SJCRH30 (cell line): ENCODE measurements around the gene ERCC8. TPM values are rescaled to one million over a fixed set of nuclear protein-coding genes. Genes with fewer than 3 reads are reported as not detected.

Source experiments
- DNase-seq, 2 experiments: peaks; one replicate each; pipeline ENCODE4 v3.0.0-alpha.2; 2015 to 2020
- H3K27ac ChIP-seq: fragments of 250-450 bp; sonication (Bioruptor Pico); 2 replicates; pipeline ENCODE4 v1.5.1; 2020; ENCODE audit warnings: mild to moderate bottlenecking, moderate library complexity
- H3K27me3 ChIP-seq: fragments of 250-450 bp; sonication (Bioruptor Pico); 2 replicates; pipeline ENCODE4 v1.5.1; 2020; ENCODE audit warnings: mild to moderate bottlenecking, moderate library complexity
- H3K36me3 ChIP-seq: fragments of 250-450 bp; sonication (Bioruptor Pico); 2 replicates; pipeline ENCODE4 v1.5.1; 2020; ENCODE audit warnings: mild to moderate bottlenecking, moderate library complexity
- H3K4me1 ChIP-seq: fragments of 250-450 bp; sonication (Bioruptor Pico); 2 replicates; pipeline ENCODE4 v1.5.1; 2020; ENCODE audit warnings: mild to moderate bottlenecking, moderate library complexity
- H3K4me3 ChIP-seq: fragments of 250-450 bp; sonication (Bioruptor Pico); 2 replicates; pipeline ENCODE4 v1.5.1; 2020; ENCODE audit warnings: mild to moderate bottlenecking, moderate library complexity
- H3K9me3 ChIP-seq: fragments of 250-450 bp; sonication (Bioruptor Pico); replicated peaks from 2 replicates; pipeline ENCODE4 v1.5.1; 2020; ENCODE audit warnings: mild to moderate bottlenecking, moderate library complexity
- total RNA-seq: library from RNA; depleted of rRNA; stranded (reverse); fragments of >200 nt; shearing (Covaris generic); gene quantifications from 2 replicates; pipeline ENCODE4 v1.2.3, GENCODE V29; 2014

ERCC8 gene
- total RNA-seq, 1 experiment from 2014 or later: 29.9 TPM

DNA sequence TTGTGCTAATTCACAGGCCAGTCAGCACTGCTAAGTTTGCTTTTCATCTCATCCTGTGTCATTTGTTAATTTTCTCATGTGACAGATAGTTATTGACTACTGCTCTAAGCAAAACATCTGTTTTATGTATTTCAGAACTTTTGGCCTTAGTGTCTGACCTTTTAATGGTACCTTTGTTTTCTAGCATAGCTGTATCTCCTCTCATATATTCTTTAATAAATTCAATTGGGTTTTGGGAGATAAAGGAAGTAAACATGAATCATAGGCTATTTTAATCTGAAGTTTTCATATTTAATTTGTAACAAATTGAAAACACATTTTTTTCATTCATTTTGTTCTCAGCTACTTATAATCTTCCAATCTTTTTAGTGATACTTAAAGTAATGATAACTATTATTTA is 13.2 kb upstream of the ERCC8 start:
- no peak overlapping the region for H3K27ac ChIP-seq
- no peaks in the 10 kb centered on the region for H3K36me3 ChIP-seq
- DNase-seq: no peak
- no peak overlapping the region for H3K4me3 ChIP-seq
- H3K4me1 ChIP-seq: no peaks in the 10 kb centered on the region
- H3K27me3 ChIP-seq: no peaks in the 10 kb centered on the region
- no peaks in the 10 kb centered on the region for H3K9me3 ChIP-seq

DNA sequence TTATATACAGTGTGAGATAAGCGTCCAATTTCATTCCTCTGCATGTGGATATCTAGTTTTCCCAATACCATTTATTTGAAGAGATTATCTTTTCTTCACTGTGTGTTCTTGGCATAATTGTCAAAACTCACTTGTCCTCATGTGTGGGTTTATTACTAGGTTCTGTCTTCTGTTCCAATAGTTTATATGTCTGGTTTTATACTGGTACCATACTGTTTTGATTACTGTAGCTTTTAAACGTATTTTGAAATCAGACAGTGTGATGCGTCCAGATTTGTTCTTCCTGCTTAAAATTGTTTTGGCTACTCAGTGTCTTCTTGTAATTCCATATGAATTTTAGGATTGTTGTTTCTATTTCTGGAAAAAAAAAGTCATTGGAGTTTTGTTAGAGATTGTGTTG is 10.4 kb upstream of the ERCC8 start:
- Histone ChIP-seq H3K36me3 (no peaks in the 10 kb centered on the region), H3K4me3 (no peak overlapping the region), H3K27ac (no peak overlapping the region), H3K4me1 (no peaks in the 10 kb centered on the region), H3K27me3 (no peaks in the 10 kb centered on the region), H3K9me3 (no peaks in the 10 kb centered on the region)
- DNase-seq: no peak

GRCh38 chr5:60948738-60949137 is 3.9 kb upstream of the ERCC8 start:
- no peak for DNase-seq
- Histone ChIP-seq H3K27me3 (no peaks in the 10 kb centered on the region), H3K4me1 (no peaks in the 10 kb centered on the region; the same call in 1 of the 2 replicates), H3K9me3 (no peaks in the 10 kb centered on the region; the same call in 1 of the 2 replicates), H3K36me3 (0 out of 2 replicates have a peak, but pooled peaks cover 2% of the 10 kb centered on the region), H3K4me3 (no peak overlapping the region), H3K27ac (no peak overlapping the region)

DNA sequence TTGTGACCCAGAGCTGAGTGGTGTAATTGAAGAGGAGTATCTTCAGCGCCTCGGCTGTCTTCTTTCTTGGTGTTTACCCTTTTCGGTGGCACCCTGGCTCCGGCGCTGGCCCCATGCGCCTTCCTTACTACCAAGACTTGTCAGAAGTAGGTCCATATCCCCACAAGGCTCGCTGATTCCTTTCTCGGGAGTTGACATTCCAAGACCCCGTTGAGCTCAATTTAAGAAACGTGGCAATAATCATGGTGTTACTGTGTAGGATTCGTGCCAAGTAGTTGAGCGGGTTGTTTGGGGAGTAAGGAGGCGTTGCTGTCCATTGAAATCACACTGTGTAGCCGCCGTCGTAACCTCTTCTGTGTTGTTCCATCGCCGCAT is 930 bp upstream of the ERCC8 start:
- Histone ChIP-seq H3K9me3 (no peaks in the 10 kb centered on the region; the same call in 1 of the 2 replicates), H3K36me3 (0 out of 2 replicates have a peak, but pooled peaks cover 3% of the 10 kb centered on the region), H3K4me1 (no peaks in the 10 kb centered on the region; the same call in 1 of the 2 replicates), H3K27me3 (no peaks in the 10 kb centered on the region), H3K4me3 (peak overlapping the region; percentile 82), H3K27ac (peak overlapping the region; percentile 65)
- peak in 1 of 2 experiments; percentile 55 for DNase-seq

GRCh38 chr5:60943624-60944023 is 1.2 kb downstream of the ERCC8 start:
- DNase-seq: no peak
- peaks cover 9% of the 10 kb centered on the region for H3K36me3 ChIP-seq
- H3K4me1 ChIP-seq: no peaks in the 10 kb centered on the region; the same call in 1 of the 2 replicates
- no peaks in the 10 kb centered on the region for H3K9me3 ChIP-seq
- peak overlapping the region; percentile 82; the same call in 1 of the 2 replicates for H3K4me3 ChIP-seq
- H3K27ac ChIP-seq: no peak overlapping the region
- H3K27me3 ChIP-seq: no peaks in the 10 kb centered on the region

DNA sequence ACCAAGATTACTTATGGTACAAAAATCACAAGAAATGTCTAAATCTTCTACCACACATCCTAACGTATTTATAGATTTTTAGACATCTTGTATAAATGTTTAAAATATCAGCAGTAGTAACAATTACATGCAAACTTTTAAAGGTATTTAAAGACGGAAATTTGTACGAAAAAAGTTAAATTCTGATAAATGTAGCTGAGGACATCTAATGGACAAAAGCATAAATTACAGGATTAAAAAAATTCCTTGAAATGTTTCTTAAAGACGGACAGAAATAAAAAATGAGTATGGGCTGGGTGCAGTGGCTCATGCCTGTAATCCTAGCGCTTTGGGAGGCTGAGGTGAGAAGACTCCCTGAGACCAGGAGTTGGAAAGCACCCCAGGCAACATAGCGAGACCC is 15.8 kb downstream of the ERCC8 start:
- Histone ChIP-seq H3K9me3 (no peaks in the 10 kb centered on the region), H3K27me3 (no peaks in the 10 kb centered on the region), H3K4me1 (no peaks in the 10 kb centered on the region), H3K4me3 (no peak overlapping the region), H3K36me3 (peaks cover 29% of the 10 kb centered on the region), H3K27ac (no peak overlapping the region)
- DNase-seq: no peak

DNA sequence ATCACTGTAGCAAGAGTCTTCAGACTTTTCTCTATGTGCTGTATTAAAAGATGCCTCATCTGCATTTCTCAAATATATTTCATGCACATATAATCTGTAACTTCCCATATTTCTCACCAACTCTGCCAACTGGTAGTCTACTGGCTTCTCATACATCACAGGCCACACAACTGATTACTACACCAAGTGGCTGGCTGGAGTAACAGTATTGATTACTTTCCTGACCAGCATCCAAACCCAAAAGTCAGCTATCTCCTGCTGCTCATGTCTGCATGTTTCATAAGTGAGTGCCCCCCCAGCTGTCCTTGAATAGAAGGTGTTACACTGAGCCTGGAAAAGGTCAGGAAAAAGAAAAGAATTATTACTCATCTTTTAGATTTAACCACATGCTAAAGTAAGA is 17.4 kb downstream of the ERCC8 start:
- Histone ChIP-seq H3K36me3 (peaks cover 29% of the 10 kb centered on the region), H3K9me3 (no peaks in the 10 kb centered on the region), H3K4me1 (no peaks in the 10 kb centered on the region), H3K27ac (no peak overlapping the region), H3K27me3 (no peaks in the 10 kb centered on the region), H3K4me3 (no peak overlapping the region)
- DNase-seq: no peak

- Histone ChIP-seq H3K36me3 (peaks cover 32% of the 10 kb centered on the region), H3K4me1 (no peaks in the 10 kb centered on the region), H3K27ac (no peak overlapping the region), H3K4me3 (no peak overlapping the region), H3K9me3 (no peaks in the 10 kb centered on the region), H3K27me3 (no peaks in the 10 kb centered on the region)
- no peak for DNase-seq
Measured at GRCh38 chr5:60918466-60918865, 26.4 kb downstream of the ERCC8 start.

GRCh38 chr5:60916646-60917045 is 28.2 kb downstream of the ERCC8 start:
- H3K9me3 ChIP-seq: no peaks in the 10 kb centered on the region
- no peak for DNase-seq

GRCh38 chr5:60903356-60903755 is 41.5 kb downstream of the ERCC8 start:
- DNase-seq: no peak
- H3K9me3 ChIP-seq: no peaks in the 10 kb centered on the region
- no peaks in the 10 kb centered on the region for H3K4me1 ChIP-seq
- H3K4me3 ChIP-seq: no peak overlapping the region
- H3K27me3 ChIP-seq: no peaks in the 10 kb centered on the region
- peaks cover 8% of the 10 kb centered on the region for H3K36me3 ChIP-seq
- H3K27ac ChIP-seq: no peak overlapping the region

More at GRCh38 chr5:60916646-60917045, 28.2 kb downstream of the ERCC8 start:
- no peak overlapping the region for H3K4me3 ChIP-seq
- H3K4me1 ChIP-seq: no peaks in the 10 kb centered on the region
- peaks cover 28% of the 10 kb centered on the region for H3K36me3 ChIP-seq
- no peaks in the 10 kb centered on the region for H3K27me3 ChIP-seq
- no peak overlapping the region for H3K27ac ChIP-seq

GRCh38 chr5:60896991-60897390 is 47.9 kb downstream of the ERCC8 start:
- Histone ChIP-seq H3K36me3 (peaks cover 30% of the 10 kb centered on the region), H3K4me1 (no peaks in the 10 kb centered on the region), H3K9me3 (no peaks in the 10 kb centered on the region), H3K4me3 (no peak overlapping the region), H3K27me3 (no peaks in the 10 kb centered on the region), H3K27ac (no peak overlapping the region)
- no peak for DNase-seq

- Histone ChIP-seq H3K27me3 (no peaks in the 10 kb centered on the region), H3K4me3 (no peak overlapping the region), H3K9me3 (no peaks in the 10 kb centered on the region), H3K36me3 (peaks cover 27% of the 10 kb centered on the region), H3K27ac (no peak overlapping the region), H3K4me1 (no peaks in the 10 kb centered on the region)
- DNase-seq: no peak
Measured at GRCh38 chr5:60893521-60893920, 51.3 kb downstream of the ERCC8 start.

GRCh38 chr5:60891667-60892066 is 53.2 kb downstream of the ERCC8 start:
- H3K9me3 ChIP-seq: no peaks in the 10 kb centered on the region
- H3K27ac ChIP-seq: no peak overlapping the region
- no peaks in the 10 kb centered on the region for H3K4me1 ChIP-seq
- H3K4me3 ChIP-seq: no peak overlapping the region
- peaks cover 16% of the 10 kb centered on the region for H3K36me3 ChIP-seq
- H3K27me3 ChIP-seq: no peaks in the 10 kb centered on the region
- DNase-seq: no peak

DNA sequence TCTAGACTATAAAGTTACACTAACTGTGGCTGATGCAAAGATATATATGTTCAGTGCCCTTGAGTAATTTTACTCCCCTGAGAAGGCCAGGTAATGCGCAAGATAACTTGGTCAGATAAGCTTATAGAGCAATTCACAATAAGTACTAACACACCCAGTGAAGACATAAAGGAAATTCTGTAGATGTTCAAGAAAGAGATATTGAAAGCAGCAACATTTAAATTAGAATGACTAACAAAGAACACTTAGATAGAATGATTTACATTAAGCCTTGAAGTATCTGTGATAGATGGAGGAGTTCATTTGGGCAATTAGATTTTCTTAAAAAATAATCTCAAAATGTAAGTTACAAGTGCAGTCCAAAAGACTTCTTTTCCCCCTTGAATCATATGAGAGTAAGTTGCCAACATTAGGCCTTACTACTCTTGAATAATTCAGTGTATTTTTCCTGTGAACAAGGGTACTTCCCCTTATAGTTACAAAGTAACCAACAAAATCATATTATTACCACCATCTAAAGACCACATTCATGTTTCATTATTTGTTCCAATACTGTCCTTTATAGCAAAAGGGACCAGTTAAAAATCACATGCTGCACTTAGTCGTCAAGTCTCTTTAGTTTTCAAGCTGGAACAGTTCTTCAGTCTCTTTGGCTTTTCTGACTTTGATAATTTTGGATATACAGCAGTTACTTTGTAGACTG is 56.4 kb downstream of the ERCC8 start:
- Histone ChIP-seq H3K9me3 (no peaks in the 10 kb centered on the region), H3K27ac (no peak overlapping the region), H3K4me3 (no peak overlapping the region), H3K36me3 (peaks cover 10% of the 10 kb centered on the region; the same call in 1 of the 2 replicates), H3K27me3 (no peaks in the 10 kb centered on the region), H3K4me1 (no peaks in the 10 kb centered on the region)
- DNase-seq: no peak

DNA sequence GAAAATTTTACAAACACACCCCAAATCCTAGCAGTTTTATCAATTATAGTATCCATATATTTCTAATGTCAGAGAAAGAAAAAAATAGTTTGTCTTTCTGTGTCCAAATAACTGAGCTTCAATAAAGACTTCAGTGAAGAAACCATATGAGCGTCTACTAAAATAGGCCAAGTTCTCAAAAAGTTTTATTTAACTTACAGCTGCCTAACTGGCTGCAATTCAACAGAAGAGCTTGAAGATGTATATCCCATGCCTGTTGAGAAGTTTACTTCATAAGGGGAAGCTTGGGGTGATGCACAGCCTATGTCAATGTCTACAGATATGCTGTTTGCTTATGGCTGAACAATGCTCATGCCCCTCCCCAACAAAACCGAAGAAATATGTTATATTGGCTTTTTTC is 57.1 kb downstream of the ERCC8 start:
- Histone ChIP-seq H3K27ac (no peak overlapping the region), H3K27me3 (no peaks in the 10 kb centered on the region), H3K9me3 (no peaks in the 10 kb centered on the region), H3K4me1 (no peaks in the 10 kb centered on the region), H3K4me3 (no peak overlapping the region), H3K36me3 (peaks cover 5% of the 10 kb centered on the region; the same call in 1 of the 2 replicates)
- no peak for DNase-seq

GRCh38 chr5:60887096-60887495 is 57.8 kb downstream of the ERCC8 start:
- no peaks in the 10 kb centered on the region for H3K27me3 ChIP-seq
- no peaks in the 10 kb centered on the region for H3K9me3 ChIP-seq
- H3K4me3 ChIP-seq: no peak overlapping the region
- H3K36me3 ChIP-seq: peaks cover 5% of the 10 kb centered on the region; the same call in 1 of the 2 replicates
- no peak for DNase-seq
- no peaks in the 10 kb centered on the region for H3K4me1 ChIP-seq
- H3K27ac ChIP-seq: no peak overlapping the region
